KMS-11 (cell line): ENCODE results near the gene ACOXL.

Experiments used
- H2AFZ ChIP-seq: fragments of 200-600 bp; sonication (generic); 2 replicates; pipeline ENCODE4 v1.6.1; 2016; ENCODE audit warnings: antibody characterized with exemption, mixed run types, low read depth
- H3K27ac ChIP-seq: fragments of 200-600 bp; sonication (generic); 2 replicates; pipeline ENCODE4 v1.6.1; 2016; ENCODE audit warnings: mild to moderate bottlenecking, mixed run types
- H3K27me3 ChIP-seq: fragments of 200-600 bp; sonication (generic); 2 replicates; pipeline ENCODE4 v1.6.1; 2017; ENCODE audit warnings: mild to moderate bottlenecking, low read depth, mixed run types, moderate library complexity; ENCODE audit not compliant: insufficient read depth
- H3K36me3 ChIP-seq: fragments of 200-600 bp; sonication (generic); 2 replicates; pipeline ENCODE4 v1.6.1; 2017; ENCODE audit warnings: mild to moderate bottlenecking, mixed run types; ENCODE audit not compliant: insufficient read depth
- H3K4me1 ChIP-seq: fragments of 200-600 bp; sonication (generic); 2 replicates; pipeline ENCODE4 v1.6.1; 2016; ENCODE audit warnings: mild to moderate bottlenecking, low read depth, mixed run types; ENCODE audit not compliant: poor library complexity, severe bottlenecking
- H3K4me2 ChIP-seq: fragments of 200-600 bp; sonication (generic); 2 replicates; pipeline ENCODE4 v1.7.0; 2016; ENCODE audit warnings: mild to moderate bottlenecking, mixed run types
- H3K4me3 ChIP-seq: fragments of 200-600 bp; sonication (generic); IDR thresholded peaks from 2 replicates; pipeline ENCODE4 v1.6.1; 2017; ENCODE audit warnings: low read depth, low read length, mixed read lengths; ENCODE audit not compliant: insufficient read depth
- H3K79me2 ChIP-seq: fragments of 200-600 bp; sonication (generic); 2 replicates; pipeline ENCODE4 v1.6.1; 2016; ENCODE audit warnings: low read depth, mixed run types; ENCODE audit not compliant: insufficient read depth
- H3K9ac ChIP-seq: fragments of 200-600 bp; sonication (generic); 2 replicates; pipeline ENCODE4 v1.6.1; 2016; ENCODE audit warnings: mild to moderate bottlenecking, mixed run types
- H4K20me1 ChIP-seq: fragments of 200-600 bp; sonication (generic); 2 replicates; pipeline ENCODE4 v1.6.1; 2016; ENCODE audit warnings: mild to moderate bottlenecking, mixed run types; ENCODE audit not compliant: insufficient read depth
- TF ChIP-seq, protein P1 (sequence below): fragments of 200-600 bp; sonication (generic); conservative IDR thresholded peaks from 2 replicates; pipeline ENCODE4 v1.6.1; 2017; ENCODE audit warnings: low read depth, mild to moderate bottlenecking, antibody characterized with exemption, low read length, moderate library complexity, mixed read lengths

Gene ACOXL

DNA sequence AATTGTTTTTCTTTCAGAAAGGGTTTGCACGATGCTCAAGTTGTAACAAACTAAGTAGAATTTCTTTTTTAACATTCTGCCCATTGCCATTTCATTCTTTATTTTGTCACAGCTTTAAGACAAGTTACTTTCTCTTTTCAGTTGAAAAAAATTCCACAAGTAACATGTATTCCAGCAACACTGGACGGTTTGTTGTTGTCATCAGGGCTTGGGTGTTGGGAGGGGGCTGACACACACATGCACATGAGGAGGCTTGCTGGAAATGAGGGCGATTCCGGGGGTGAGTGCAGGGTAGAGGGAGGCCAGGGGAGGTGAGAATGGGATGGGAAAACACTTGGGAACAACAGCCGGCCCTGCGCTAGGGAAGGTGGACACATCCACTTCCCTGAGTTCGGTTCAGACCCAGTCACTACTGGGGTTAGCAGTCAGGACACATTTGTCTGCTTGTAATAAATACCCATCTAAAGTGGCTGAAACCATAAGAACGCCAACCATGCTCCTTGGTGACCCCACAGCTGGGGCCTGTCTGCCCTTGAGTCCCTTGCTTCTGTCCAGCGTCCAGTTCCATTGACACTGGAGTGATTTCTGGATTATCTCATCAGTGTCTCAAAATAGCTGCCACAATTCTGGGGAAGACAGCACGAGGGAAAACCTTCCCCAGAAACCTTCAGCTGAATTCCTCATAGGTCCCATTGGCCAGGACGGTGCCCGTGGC is 246.5 kb downstream of the ACOXL start:
- Histone ChIP-seq H3K27ac (no peak overlapping the region), H4K20me1 (no peaks in the 10 kb centered on the region), H3K4me2 (no peak overlapping the region), H3K4me1 (no peaks in the 10 kb centered on the region), H3K9ac (no peak overlapping the region), H3K4me3 (no peak overlapping the region), H2AFZ (no peak overlapping the region), H3K79me2 (no peaks in the 10 kb centered on the region), H3K27me3 (no peaks in the 10 kb centered on the region), H3K36me3 (no peaks in the 10 kb centered on the region)
- TF ChIP-seq, protein P1, sequence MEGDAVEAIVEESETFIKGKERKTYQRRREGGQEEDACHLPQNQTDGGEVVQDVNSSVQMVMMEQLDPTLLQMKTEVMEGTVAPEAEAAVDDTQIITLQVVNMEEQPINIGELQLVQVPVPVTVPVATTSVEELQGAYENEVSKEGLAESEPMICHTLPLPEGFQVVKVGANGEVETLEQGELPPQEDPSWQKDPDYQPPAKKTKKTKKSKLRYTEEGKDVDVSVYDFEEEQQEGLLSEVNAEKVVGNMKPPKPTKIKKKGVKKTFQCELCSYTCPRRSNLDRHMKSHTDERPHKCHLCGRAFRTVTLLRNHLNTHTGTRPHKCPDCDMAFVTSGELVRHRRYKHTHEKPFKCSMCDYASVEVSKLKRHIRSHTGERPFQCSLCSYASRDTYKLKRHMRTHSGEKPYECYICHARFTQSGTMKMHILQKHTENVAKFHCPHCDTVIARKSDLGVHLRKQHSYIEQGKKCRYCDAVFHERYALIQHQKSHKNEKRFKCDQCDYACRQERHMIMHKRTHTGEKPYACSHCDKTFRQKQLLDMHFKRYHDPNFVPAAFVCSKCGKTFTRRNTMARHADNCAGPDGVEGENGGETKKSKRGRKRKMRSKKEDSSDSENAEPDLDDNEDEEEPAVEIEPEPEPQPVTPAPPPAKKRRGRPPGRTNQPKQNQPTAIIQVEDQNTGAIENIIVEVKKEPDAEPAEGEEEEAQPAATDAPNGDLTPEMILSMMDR, result no peak

DNA sequence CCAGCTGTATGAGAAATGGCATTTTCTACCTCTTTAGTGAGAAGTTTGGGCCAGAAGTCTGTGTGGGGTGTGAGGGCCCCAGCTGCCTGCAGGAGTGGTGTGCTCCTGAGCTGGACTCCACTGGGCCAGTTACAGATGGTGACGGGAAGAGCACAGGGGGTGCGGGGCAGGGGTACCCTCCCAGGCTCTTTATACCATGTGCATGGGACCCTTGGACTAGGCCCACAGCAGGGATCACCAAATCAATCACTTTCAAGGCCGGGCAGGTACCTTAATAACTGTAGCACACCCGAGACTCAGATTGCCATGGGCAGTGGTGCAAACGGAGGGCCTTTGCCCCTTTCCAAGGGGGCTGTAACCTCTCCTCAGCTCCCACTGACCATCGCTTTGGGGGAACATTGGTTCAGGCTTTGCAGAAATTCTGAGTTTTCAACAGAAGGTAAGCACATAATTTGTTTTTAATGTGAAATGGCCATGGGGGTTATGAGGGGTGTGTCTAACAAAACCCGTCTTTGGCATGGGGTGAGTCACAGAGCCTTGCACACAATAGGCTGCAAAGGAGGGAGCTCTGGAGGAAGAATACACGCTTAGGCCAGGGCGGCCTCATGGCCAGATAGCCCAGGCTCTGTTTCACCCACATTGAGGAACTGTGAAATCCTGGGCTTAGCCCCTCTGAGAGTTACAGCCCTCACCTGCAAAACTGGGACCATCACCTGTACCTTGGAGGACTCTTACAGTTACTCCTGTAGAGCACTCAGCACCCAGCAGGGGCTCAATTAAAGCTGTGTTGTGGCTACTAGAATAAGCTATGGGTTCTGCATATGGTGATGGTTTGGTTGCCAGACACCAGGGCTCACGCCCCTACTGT is 247.3 kb downstream of the ACOXL start:
- no peaks in the 10 kb centered on the region for H3K79me2 ChIP-seq
- H3K4me2 ChIP-seq, result no peak overlapping the region
- H3K27me3 ChIP-seq, result no peaks in the 10 kb centered on the region
- H3K27ac ChIP-seq, result no peak overlapping the region
- no peak overlapping the region for H3K9ac ChIP-seq
- H3K4me1 ChIP-seq, result no peaks in the 10 kb centered on the region
- H2AFZ ChIP-seq, result no peak overlapping the region
- no peak overlapping the region for H3K4me3 ChIP-seq
- H4K20me1 ChIP-seq, result no peaks in the 10 kb centered on the region
- TF ChIP-seq, protein P1, result no peak
- no peaks in the 10 kb centered on the region for H3K36me3 ChIP-seq

DNA sequence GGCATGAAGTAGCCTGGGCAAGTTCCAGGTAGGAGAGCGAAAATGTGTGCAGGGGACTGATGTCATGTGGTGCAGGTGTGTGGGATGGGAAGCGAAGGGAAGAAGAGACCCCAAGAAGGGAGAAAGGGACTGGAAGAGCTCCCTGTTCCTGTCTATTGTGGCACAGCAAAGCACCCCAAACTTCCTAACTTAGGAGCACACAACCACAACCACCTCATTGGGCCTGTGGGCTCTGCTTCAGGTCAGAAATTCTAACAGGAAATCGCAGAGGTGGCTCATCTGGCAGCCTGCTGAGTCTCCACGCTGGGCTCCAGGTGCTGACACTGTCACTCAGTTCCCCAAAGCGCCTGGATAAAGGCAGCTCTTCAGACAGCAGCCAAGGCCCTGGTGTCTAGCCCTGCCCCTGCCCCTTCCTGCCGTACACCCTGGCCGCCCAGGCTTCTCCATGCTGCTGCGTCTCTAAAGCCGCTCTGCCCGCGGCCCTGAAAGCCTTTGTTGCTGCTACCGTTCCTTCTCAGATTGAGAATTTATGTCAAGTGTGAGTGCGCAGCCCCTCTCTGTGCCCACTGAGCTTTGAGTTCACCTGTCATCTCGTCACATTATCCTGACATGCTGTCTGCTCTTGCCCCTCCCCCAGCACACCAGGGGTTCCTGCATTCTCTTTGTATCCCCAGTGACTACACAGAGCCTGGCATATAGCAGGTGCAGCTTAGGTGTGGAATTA is 248.1 kb downstream of the ACOXL start:
- Histone ChIP-seq H3K27ac (no peak overlapping the region), H3K4me3 (no peak overlapping the region)

DNA sequence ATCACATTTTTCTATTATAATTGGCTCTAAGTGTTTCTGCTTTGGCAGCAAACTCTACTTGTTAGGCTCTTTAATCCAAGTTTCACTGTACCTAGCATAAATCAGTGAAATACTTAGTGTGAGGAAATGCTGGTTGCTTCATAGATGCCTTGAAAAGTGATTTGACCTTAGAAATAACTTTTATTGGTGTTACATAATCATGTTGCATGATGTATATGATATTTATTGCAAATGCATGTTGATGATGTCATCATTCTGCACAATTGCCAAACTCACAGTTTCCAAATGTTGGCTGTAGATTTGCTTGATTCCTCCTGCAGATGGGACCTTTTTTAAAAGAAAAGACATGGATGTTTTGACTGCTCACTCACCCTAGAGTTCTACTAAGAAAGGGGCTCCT is 250.8 kb downstream of the ACOXL start:
- Histone ChIP-seq H3K27ac (no peak overlapping the region), H3K36me3 (no peaks in the 10 kb centered on the region), H3K4me1 (no peaks in the 10 kb centered on the region), H3K4me3 (no peak overlapping the region), H4K20me1 (no peaks in the 10 kb centered on the region), H3K9ac (no peak overlapping the region), H3K27me3 (no peaks in the 10 kb centered on the region), H2AFZ (no peak overlapping the region), H3K79me2 (no peaks in the 10 kb centered on the region), H3K4me2 (no peak overlapping the region)
- TF ChIP-seq, protein P1, result no peak

More for the DNA sequence above, 248.1 kb downstream of the ACOXL start:
- no peaks in the 10 kb centered on the region for H3K36me3 ChIP-seq
- TF ChIP-seq, protein P1, result no peak
- H3K4me1 ChIP-seq, result no peaks in the 10 kb centered on the region
- H3K9ac ChIP-seq, result no peak overlapping the region
- no peak overlapping the region for H2AFZ ChIP-seq
- no peak overlapping the region for H3K4me2 ChIP-seq
- H3K79me2 ChIP-seq, result no peaks in the 10 kb centered on the region
- H3K27me3 ChIP-seq, result no peaks in the 10 kb centered on the region
- H4K20me1 ChIP-seq, result no peaks in the 10 kb centered on the region
